Rectal smooth muscle tissue (tissue), 1 donor: ENCODE measurements around the gene RBM24.
"Not testable (repeated sequence)": the region's sequence is repeated elsewhere in the genome, so short reads cannot be mapped to it uniquely, and the experiment has no call there.

Experiments
- H3K27ac ChIP-seq: one replicate; pipeline ENCODE4 v1.7.0; 2013; ENCODE audit warnings: low read depth, low read length, inconsistent platforms
- H3K27me3 ChIP-seq: one replicate; pipeline ENCODE4 v1.7.0; 2013; ENCODE audit warnings: low read length; ENCODE audit not compliant: control insufficient read depth, insufficient read depth
- H3K36me3 ChIP-seq: one replicate; pipeline ENCODE4 v1.7.0; 2013; ENCODE audit warnings: low read length; ENCODE audit not compliant: control insufficient read depth, insufficient read depth
- H3K4me1 ChIP-seq: one replicate; pipeline ENCODE4 v1.7.0; 2013; ENCODE audit warnings: low read length; ENCODE audit not compliant: control insufficient read depth, insufficient read depth
- H3K4me3 ChIP-seq: one replicate; pipeline ENCODE4 v1.7.0; 2013; ENCODE audit warnings: low read length
- H3K9ac ChIP-seq: one replicate; pipeline ENCODE4 v1.7.0; 2013; ENCODE audit warnings: low read length

RBM24 gene

GRCh38 chr6:17297271-17298080, 16.3 kb downstream of the RBM24 start:
- no peaks in the 10 kb centered on the region for H3K36me3 ChIP-seq
- H3K27me3 ChIP-seq = no peaks in the 10 kb centered on the region
- H3K27ac ChIP-seq = no peak overlapping the region
- no peak overlapping the region for H3K4me3 ChIP-seq
- H3K4me1 ChIP-seq = peaks cover 2% of the 10 kb centered on the region
- no peak overlapping the region for H3K9ac ChIP-seq

GRCh38 chr6:17298257-17298656, 17.1 kb downstream of the RBM24 start:
- no peak overlapping the region for H3K9ac ChIP-seq
- peaks cover 2% of the 10 kb centered on the region for H3K4me1 ChIP-seq
- no peak overlapping the region for H3K27ac ChIP-seq

GRCh38 chr6:17299222-17299621, 18.1 kb downstream of the RBM24 start:
- H3K4me1 ChIP-seq = peaks cover 2% of the 10 kb centered on the region
- H3K9ac ChIP-seq = no peak overlapping the region
- no peaks in the 10 kb centered on the region for H3K36me3 ChIP-seq
- no peak overlapping the region for H3K27ac ChIP-seq
- H3K27me3 ChIP-seq = no peaks in the 10 kb centered on the region
- no peak overlapping the region for H3K4me3 ChIP-seq

More at GRCh38 chr6:17298257-17298656, 17.1 kb downstream of the RBM24 start:
- Histone ChIP-seq H3K27me3 (no peaks in the 10 kb centered on the region), H3K36me3 (no peaks in the 10 kb centered on the region), H3K4me3 (no peak overlapping the region)

- H3K27ac ChIP-seq = no peak overlapping the region
- no peaks in the 10 kb centered on the region for H3K27me3 ChIP-seq
- peaks cover 2% of the 10 kb centered on the region for H3K4me1 ChIP-seq
- no peaks in the 10 kb centered on the region for H3K36me3 ChIP-seq
- no peak overlapping the region for H3K9ac ChIP-seq
- H3K4me3 ChIP-seq = no peak overlapping the region
Measured at GRCh38 chr6:17299750-17300149, 18.6 kb downstream of the RBM24 start.

- Histone ChIP-seq H3K36me3 (no peaks in the 10 kb centered on the region), H3K27me3 (no peaks in the 10 kb centered on the region), H3K27ac (no peak overlapping the region), H3K9ac (no peak overlapping the region), H3K4me3 (no peak overlapping the region), H3K4me1 (peaks cover 2% of the 10 kb centered on the region)
Measured at GRCh38 chr6:17300637-17301036, 19.5 kb downstream of the RBM24 start.

GRCh38 chr6:17303444-17303843, 22.3 kb downstream of the RBM24 start:
- Histone ChIP-seq H3K27me3 (no peaks in the 10 kb centered on the region), H3K27ac (no peak overlapping the region), H3K9ac (no peak overlapping the region), H3K4me1 (no peaks in the 10 kb centered on the region), H3K36me3 (no peaks in the 10 kb centered on the region), H3K4me3 (no peak overlapping the region)

GRCh38 chr6:17305219-17306001, 24.2 kb downstream of the RBM24 start:
- no peaks in the 10 kb centered on the region for H3K4me1 ChIP-seq
- H3K9ac ChIP-seq = no peak overlapping the region
- no peak overlapping the region for H3K27ac ChIP-seq
- H3K27me3 ChIP-seq = no peaks in the 10 kb centered on the region
- H3K36me3 ChIP-seq = no peaks in the 10 kb centered on the region
- no peak overlapping the region for H3K4me3 ChIP-seq

GRCh38 chr6:17311595-17312311, 30.6 kb downstream of the RBM24 start:
- Histone ChIP-seq H3K4me1 (no peaks in the 10 kb centered on the region), H3K27ac (no peak overlapping the region), H3K36me3 (no peaks in the 10 kb centered on the region), H3K9ac (no peak overlapping the region), H3K4me3 (no peak overlapping the region), H3K27me3 (no peaks in the 10 kb centered on the region)

GRCh38 chr6:17313238-17313637, 32.1 kb downstream of the RBM24 start:
- not testable (repeated sequence) for H3K27me3 ChIP-seq, H3K4me3 ChIP-seq, H3K36me3 ChIP-seq, H3K27ac ChIP-seq, H3K9ac ChIP-seq, H3K4me1 ChIP-seq

GRCh38 chr6:17313971-17314370, 32.8 kb downstream of the RBM24 start:
- Histone ChIP-seq H3K27ac (no peak overlapping the region), H3K4me3 (no peak overlapping the region), H3K27me3 (no peaks in the 10 kb centered on the region), H3K4me1 (no peaks in the 10 kb centered on the region), H3K36me3 (no peaks in the 10 kb centered on the region), H3K9ac (no peak overlapping the region)

GRCh38 chr6:17315262-17315661, 34.1 kb downstream of the RBM24 start:
- Histone ChIP-seq H3K4me3 (no peak overlapping the region), H3K27me3 (no peaks in the 10 kb centered on the region), H3K27ac (no peak overlapping the region)

GRCh38 chr6:17318435-17319165, 37.4 kb downstream of the RBM24 start:
- no peak overlapping the region for H3K27ac ChIP-seq
- H3K36me3 ChIP-seq = no peaks in the 10 kb centered on the region
- H3K9ac ChIP-seq = no peak overlapping the region
- no peaks in the 10 kb centered on the region for H3K27me3 ChIP-seq
- H3K4me1 ChIP-seq = no peaks in the 10 kb centered on the region
- H3K4me3 ChIP-seq = no peak overlapping the region

More at GRCh38 chr6:17315262-17315661, 34.1 kb downstream of the RBM24 start:
- Histone ChIP-seq H3K4me1 (no peaks in the 10 kb centered on the region), H3K9ac (no peak overlapping the region), H3K36me3 (no peaks in the 10 kb centered on the region)
